Smooth muscle cell of the brain vasculature (primary cell): Measurements from ENCODE around the gene RAB27B.

ENCODE experiments used
- DNase-seq: peaks from one replicate; pipeline ENCODE4 v3.0.0-alpha.2; 2012; ENCODE audit warnings: low read depth, low spot score

RAB27B gene

DNA sequence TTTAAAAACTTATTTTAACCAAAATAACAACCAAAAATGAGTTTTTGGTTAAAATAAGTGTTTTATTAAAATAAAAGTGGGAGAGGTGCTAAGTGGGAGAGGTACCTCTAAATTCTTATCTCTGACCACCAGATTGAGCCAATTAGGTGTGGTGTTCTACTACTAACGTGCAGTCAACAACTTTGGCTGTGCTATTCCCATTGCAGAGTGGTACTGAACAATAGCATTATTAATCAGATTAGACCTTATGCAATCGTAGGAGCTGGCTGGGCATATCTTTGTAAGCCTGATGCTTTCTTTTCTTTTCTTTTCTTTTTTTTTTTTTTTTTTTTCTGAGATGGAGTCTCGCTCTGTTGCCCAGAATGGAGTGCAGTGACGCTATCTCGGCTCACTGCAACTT, 38.9 kb downstream of the RAB27B start:
- DNase-seq: no peak

GRCh38 chr18:54871231-54871630, 43.0 kb downstream of the RAB27B start:
- DNase-seq: no peak

DNA sequence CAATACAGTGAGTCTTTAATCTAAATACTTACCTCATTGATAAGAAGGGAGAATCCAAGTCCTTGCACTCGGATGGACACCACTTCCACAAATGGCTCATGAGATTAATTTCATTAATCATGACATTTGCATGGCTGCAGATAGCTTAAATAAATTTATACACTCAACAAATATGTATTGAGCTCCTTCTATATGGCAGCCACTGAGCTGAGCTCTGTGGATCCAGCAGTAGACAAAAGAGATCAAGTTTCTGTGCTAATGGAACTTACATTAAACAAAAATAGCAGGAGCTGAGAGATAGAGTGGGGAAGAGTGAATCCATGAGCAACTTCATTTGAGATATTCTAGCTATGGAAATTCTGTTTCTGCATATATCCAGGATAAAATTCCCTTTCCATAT, 44.4 kb downstream of the RAB27B start:
- DNase-seq: no peak

DNA sequence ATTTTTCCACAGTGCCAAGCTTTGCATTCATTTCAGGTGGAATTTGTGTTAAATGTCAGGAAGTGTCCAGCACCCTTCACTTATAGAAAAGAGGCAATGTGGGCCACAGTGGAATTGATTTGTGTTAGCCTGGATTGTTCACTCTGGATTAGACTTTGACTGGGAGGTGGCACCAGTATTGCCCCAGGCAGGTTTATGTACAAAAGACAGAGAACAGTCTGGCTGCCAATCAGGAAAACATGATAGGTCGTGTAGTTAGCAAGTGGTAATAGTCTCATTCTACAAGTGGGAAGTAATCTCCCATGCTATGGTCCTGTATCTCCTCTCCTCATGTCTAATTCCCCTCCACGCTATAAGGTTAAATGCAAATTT, 45.6 kb downstream of the RAB27B start:
- no peak for DNase-seq

DNA sequence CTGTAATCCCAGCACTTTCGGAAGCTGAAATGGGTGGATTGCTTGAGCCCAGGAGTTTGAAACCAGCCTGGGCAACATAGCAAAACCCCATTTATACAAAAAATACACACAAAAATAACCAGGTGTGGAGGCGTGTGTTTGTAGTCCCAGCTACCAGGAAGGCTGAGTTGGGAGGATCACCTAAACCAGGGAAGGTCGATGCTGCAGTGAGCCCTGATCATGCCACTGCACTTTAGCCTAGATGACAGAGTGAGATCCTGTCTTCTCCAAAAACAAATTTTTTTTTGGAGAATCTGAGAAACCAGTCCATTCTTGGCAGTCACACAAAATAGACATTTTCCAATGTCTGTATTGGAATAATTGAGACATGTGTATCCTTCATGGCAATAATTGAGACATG, 46.8 kb downstream of the RAB27B start:
- DNase-seq: no peak

GRCh38 chr18:54877076-54877475, 48.8 kb downstream of the RAB27B start:
- no peak for DNase-seq

DNA sequence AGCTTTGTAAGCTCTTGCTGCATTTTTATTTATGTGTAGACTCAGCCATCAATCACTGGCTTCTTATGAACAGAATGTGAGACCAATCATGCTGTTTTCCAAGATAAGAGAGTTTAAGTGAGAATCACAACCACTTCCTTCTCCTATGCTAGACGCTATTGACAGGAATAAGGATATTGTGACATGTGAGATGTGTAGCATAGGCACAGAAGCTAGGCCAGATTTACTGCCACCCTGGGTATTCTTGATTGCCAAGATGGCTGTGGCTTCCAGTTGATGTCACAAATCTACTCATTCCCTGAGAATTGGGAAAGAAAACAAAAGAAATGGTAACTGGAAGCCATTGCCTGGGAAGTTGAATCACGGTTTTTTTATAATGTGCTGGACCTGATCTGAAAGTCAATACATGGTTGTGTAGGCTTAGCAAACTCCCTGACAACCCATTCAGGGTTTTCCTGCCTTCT, 49.9 kb downstream of the RAB27B start:
- no peak for DNase-seq

GRCh38 chr18:54878659-54879358, 50.5 kb downstream of the RAB27B start:
- no peak for DNase-seq

GRCh38 chr18:54879691-54880090, 51.4 kb downstream of the RAB27B start:
- DNase-seq: no peak

DNA sequence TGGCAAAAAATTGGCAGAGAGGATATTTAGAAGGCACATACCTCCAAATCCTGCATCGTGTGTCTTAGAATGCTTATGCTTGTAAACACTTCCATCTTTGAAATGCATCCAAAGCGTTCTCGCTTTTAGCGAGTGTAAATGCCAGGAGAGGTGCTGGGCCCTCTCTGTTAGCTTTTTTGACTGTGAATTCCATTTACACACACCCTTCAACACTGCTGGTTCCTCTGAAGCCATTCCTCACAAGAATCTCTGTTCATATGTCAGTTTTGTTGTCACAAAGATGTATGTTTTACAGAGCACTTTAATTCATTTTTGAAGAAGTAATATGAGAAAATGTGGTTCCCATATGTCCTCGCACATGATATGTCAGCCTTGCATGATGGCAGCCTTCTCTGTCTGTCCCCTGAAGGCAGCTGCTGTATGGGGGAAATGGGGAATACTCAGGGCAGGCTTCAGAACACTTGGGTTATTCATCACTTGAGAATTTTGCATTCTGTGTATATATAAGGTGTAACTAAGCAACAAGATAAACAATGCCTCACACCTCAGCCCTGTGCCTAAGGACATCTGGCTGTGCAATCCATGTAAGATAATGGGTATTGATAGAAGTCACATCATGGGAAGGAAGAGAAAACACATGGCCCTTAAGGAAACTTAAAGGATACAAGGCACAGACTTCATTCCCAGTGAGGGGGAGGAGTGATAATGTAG, 52.3 kb downstream of the RAB27B start:
- no peak for DNase-seq

DNA sequence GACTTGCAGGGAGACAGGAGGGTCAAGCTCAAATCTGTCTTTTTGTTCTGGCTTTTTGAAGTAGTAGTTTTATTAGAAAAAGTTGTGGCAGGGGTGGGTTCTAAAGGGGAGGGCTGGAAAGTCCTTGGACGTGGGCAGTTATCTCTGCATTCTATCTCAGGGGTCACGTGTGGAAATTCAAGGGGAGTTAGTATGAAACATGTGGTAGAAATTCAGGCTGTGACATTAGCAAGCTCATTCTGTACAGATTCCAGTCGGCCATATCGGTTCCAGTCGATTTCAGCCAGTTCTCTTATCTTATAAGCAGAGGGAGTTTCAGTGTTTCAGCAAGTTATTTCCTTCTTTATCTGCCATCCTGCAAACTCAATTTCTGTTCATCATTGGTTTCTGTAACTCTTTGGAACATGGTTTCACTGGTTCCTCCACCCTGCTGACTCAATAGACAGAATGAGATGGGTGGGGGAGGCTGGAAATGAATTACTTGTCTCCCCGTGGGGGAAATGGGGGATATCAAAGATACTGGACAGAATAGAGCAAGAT, 53.0 kb downstream of the RAB27B start:
- no peak for DNase-seq

DNA sequence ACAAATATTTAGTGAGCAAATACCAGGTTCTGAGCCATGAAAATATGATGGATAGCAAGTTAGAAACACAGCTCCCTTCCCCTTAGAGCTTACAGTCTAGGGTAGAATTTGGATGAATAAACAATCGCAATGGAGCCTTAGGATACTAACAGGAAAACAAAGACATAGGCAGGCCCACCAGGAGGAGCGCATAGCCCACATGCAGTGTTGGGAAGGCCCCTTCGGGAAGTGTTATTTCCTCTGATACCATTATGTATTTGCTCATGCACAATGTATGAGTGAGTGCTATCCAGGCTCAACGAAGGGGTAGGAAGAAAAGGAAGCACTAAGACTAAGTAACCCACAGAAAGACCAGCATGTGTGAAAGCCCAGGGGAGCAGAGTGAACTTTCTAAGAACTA, 54.0 kb downstream of the RAB27B start:
- no peak for DNase-seq

DNA sequence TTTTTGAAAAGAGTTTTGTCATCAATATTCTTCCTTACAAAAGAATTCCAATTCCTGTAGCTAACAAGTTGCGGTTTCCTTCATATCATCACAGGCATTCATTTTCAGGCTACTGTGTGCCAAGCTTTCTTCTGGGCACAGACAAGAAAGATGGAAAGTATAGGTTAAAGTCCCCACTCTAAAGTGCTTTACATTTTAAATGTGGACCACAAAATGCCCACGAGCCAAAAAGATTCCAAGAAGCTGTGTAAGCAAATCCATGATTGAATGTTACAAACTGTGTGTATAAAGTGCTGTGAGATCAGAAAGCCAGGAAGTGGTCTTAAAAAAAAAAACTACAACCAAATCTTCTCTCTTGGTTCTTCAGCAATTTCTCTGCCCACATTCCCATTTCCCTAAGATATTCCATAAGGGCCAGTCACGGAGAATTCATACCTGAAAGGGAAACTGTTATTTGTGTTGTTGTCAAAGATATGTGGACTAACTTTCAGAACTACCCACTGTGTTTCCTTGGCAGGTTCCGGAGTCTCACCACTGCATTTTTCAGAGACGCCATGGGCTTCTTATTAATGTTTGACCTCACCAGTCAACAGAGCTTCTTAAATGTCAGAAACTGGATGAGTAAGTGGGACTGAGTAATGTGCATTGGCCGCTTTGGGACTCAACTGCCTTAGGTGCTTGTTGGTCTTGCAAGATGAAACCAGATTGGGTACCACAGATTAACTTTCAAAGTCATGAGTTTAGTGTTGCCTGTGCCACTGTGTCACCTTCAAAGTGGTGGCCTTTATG, 55.7 kb downstream of the RAB27B start:
- DNase-seq: no peak

- DNase-seq: no peak
Observed at GRCh38 chr18:54888378-54888777, 60.1 kb downstream of the RAB27B start.

DNA sequence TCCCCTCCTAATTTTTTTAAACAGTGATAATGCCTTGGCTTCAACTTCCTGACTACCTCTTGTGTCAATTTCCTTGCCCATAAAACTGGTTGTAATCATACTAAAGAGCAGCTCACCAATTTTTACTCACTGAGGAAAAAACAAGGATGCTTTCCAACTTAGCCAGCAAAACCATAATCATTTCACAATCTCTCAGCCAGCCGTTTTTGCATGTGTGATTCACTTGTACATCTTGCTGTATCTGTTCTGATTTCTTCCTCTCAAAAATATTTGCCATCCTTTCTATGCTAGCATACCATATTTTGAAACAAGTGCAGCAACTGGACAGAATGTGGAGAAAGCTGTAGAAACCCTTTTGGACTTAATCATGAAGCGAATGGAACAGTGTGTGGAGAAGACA, 60.7 kb downstream of the RAB27B start:
- no peak for DNase-seq

GRCh38 chr18:54899500-54899899, 71.2 kb downstream of the RAB27B start:
- no peak for DNase-seq

GRCh38 chr18:54900290-54900689, 72.0 kb downstream of the RAB27B start:
- DNase-seq: no peak

GRCh38 chr18:54904581-54904980, 76.3 kb downstream of the RAB27B start:
- no peak for DNase-seq

DNA sequence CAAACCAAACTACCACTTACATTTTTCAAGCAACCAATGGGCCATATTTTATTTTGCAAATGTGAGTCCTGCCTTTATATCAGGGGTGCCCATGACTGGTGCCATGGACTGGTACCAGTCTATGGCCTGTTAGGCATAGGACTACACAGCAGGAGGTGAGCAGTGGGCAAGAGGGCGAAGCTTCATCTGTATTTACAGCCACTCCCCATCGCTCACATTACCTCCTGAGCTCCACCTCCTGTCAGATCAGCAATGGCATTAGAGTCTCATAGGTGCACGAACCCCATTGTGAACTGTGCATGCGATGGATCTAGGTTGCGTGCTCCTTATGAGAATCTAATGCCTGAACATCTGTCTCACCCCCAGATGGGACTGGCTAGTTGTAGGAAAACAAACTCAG, 77.4 kb downstream of the RAB27B start:
- DNase-seq: no peak

- no peak for DNase-seq
Observed at GRCh38 chr18:54906331-54907185, 78.3 kb downstream of the RAB27B start.

DNA sequence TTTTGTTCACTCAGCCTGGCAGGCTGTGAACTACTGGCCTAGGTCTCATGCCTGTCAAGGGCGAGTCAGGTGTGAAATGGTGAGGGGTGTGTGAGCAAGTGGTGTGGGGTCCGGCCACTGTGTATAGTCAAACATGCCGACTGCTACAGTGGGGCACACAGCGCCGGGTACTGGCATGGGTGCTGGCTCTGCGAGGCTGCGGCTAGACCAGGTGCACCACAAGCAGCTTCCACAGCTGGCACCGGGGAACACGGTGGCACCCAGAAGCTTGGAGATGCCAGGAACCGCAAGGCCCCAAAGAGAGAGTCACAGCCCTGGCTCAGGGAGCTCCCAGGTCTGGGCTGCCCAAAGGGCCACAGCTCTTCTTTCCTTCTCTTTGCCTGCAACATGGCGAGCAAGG, 81.3 kb downstream of the RAB27B start:
- no peak for DNase-seq
